H9 (cell line): Measurements from ENCODE around the gene ZNF142. TPM values are rescaled to one million over a fixed set of nuclear protein-coding genes. Genes with fewer than 3 reads are reported as not detected.

ENCODE experiments used
- DNase-seq: peaks from one replicate; pipeline ENCODE4 v3.0.0-alpha.2; 2017
- H2AFZ ChIP-seq: one replicate; pipeline ENCODE4 v1.6.1; 2013; ENCODE audit warnings: mild to moderate bottlenecking, low read length, control low read depth, moderate library complexity
- H2AK5ac ChIP-seq: 2 replicates; pipeline ENCODE4 v1.6.1; 2013; ENCODE audit warnings: low read length, control low read depth, mixed read lengths; ENCODE audit not compliant: insufficient read length
- H2BK120ac ChIP-seq: one replicate; pipeline ENCODE4 v1.6.1; 2013; ENCODE audit warnings: low read depth, mild to moderate bottlenecking, low read length, control low read depth, inconsistent platforms; ENCODE audit not compliant: poor library complexity, severe bottlenecking
- H2BK12ac ChIP-seq: 2 replicates; pipeline ENCODE4 v1.6.1; 2013; ENCODE audit warnings: low read length, control low read depth, mixed read lengths, low read depth; ENCODE audit not compliant: insufficient read length
- H2BK15ac ChIP-seq: 2 replicates; pipeline ENCODE4 v1.6.1; 2013; ENCODE audit warnings: low read depth, low read length, control low read depth
- H2BK20ac ChIP-seq: one replicate; pipeline ENCODE4 v1.6.1; 2013; ENCODE audit warnings: low read depth, mild to moderate bottlenecking, low read length, control low read depth, inconsistent platforms; ENCODE audit not compliant: poor library complexity, severe bottlenecking
- H2BK5ac ChIP-seq: 2 replicates; pipeline ENCODE4 v1.6.1; 2013; ENCODE audit warnings: low read length, control low read depth, mixed read lengths; ENCODE audit not compliant: insufficient read length
- H3K14ac ChIP-seq: 2 replicates; pipeline ENCODE4 v1.6.1; 2013; ENCODE audit warnings: low read length, control low read depth; ENCODE audit not compliant: insufficient read depth
- H3K18ac ChIP-seq: 2 replicates; pipeline ENCODE4 v1.6.1; 2013; ENCODE audit warnings: low read depth, mild to moderate bottlenecking, mixed read lengths, low read length, control low read depth; ENCODE audit not compliant: insufficient read length
- H3K23ac ChIP-seq: 2 replicates; pipeline ENCODE4 v1.6.1; 2013; ENCODE audit warnings: low read length, control low read depth, mixed read lengths, low read depth; ENCODE audit not compliant: insufficient read length
- H3K23me2 ChIP-seq: 2 replicates; pipeline ENCODE4 v1.6.1; 2013; ENCODE audit warnings: low read depth, mild to moderate bottlenecking, mixed read lengths, low read length, control low read depth; ENCODE audit not compliant: insufficient read length, poor library complexity, severe bottlenecking
- H3K27ac ChIP-seq: 2 replicates; pipeline ENCODE4 v1.5.1; 2013; ENCODE audit warnings: low read length, control low read depth, mixed read lengths, low read depth; ENCODE audit not compliant: insufficient read length
- H3K27me3 ChIP-seq: 2 replicates; pipeline ENCODE4 v1.6.1; 2013; ENCODE audit warnings: low read length, control low read depth, inconsistent platforms; ENCODE audit not compliant: insufficient read depth
- H3K4ac ChIP-seq: 2 replicates; pipeline ENCODE4 v1.6.1; 2013; ENCODE audit warnings: low read depth, mild to moderate bottlenecking, control low read depth, inconsistent platforms, low read length, moderate library complexity
- H3K4me1 ChIP-seq: 2 replicates; pipeline ENCODE4 v1.6.1; 2013; ENCODE audit warnings: low read length, control low read depth, inconsistent platforms; ENCODE audit not compliant: insufficient read depth
- H3K4me2 ChIP-seq: 2 replicates; pipeline ENCODE4 v1.6.1; 2013; ENCODE audit warnings: low read length, control low read depth, mixed read lengths; ENCODE audit not compliant: insufficient read length, insufficient read depth
- H3K56ac ChIP-seq: 2 replicates; pipeline ENCODE4 v1.6.1; 2013; ENCODE audit warnings: low read depth, mild to moderate bottlenecking, mixed read lengths, low read length, control low read depth; ENCODE audit not compliant: insufficient read length
- H3K79me1 ChIP-seq: 2 replicates; pipeline ENCODE4 v1.6.1; 2013; ENCODE audit warnings: low read depth, mild to moderate bottlenecking, moderate library complexity, low read length, control low read depth, inconsistent platforms; ENCODE audit not compliant: insufficient read depth, poor library complexity, severe bottlenecking
- H3K79me2 ChIP-seq: 2 replicates; pipeline ENCODE4 v1.6.1; 2013; ENCODE audit warnings: low read length, control low read depth, inconsistent platforms; ENCODE audit not compliant: insufficient read depth
- H3K9ac ChIP-seq: 2 replicates; pipeline ENCODE4 v1.6.1; 2013; ENCODE audit warnings: low read length, control low read depth, mixed read lengths; ENCODE audit not compliant: insufficient read length; ENCODE audit errors: extremely low read depth
- H3K9me3 ChIP-seq: one replicate; pipeline ENCODE4 v1.6.1; 2013; ENCODE audit warnings: low read depth, low read length, inconsistent platforms; ENCODE audit not compliant: control insufficient read depth
- H3T11ph ChIP-seq: one replicate; pipeline ENCODE4 v1.6.1; 2013; ENCODE audit warnings: mild to moderate bottlenecking, low read length, control low read depth, inconsistent platforms
- H4K20me1 ChIP-seq: one replicate; pipeline ENCODE4 v1.6.1; 2013; ENCODE audit not compliant: control insufficient read depth, insufficient read length, insufficient read depth
- H4K5ac ChIP-seq: 2 replicates; pipeline ENCODE4 v1.6.1; 2013; ENCODE audit warnings: low read depth, mild to moderate bottlenecking, mixed read lengths, low read length, control low read depth; ENCODE audit not compliant: insufficient read length
- H4K8ac ChIP-seq: replicated peaks from 2 replicates; pipeline ENCODE4 v1.6.1; 2013; ENCODE audit warnings: low read length, control low read depth, mixed read lengths, low read depth; ENCODE audit not compliant: insufficient read length
- H4K91ac ChIP-seq: 2 replicates; pipeline ENCODE4 v1.6.1; 2013; ENCODE audit warnings: low read depth, mild to moderate bottlenecking, moderate library complexity, mixed read lengths, low read length, control low read depth; ENCODE audit not compliant: insufficient read length
- H3K27ac Mint-ChIP-seq, 3 experiments: 2 replicates in 2 of 3; 3 replicates in 1 of 3; pipeline ENCODE4 v1.8.0; 2020 to 2021; ENCODE audit warnings: mixed read lengths in 3 of 3, mild to moderate bottlenecking in 1 of 3, moderate library complexity in 1 of 3
- H3K27me3 Mint-ChIP-seq: 2 replicates; pipeline ENCODE4 v1.8.0; 2021; ENCODE audit warnings: low read depth, mild to moderate bottlenecking, moderate library complexity, mixed read lengths
- H3K36me3 Mint-ChIP-seq, 3 experiments: 2 replicates in 2 of 3; 3 replicates in 1 of 3; pipeline ENCODE4 v1.8.0; 2020 to 2021; ENCODE audit warnings: low read depth in 3 of 3, mixed read lengths in 3 of 3; ENCODE audit not compliant: insufficient read depth in 1 of 3
- H3K4me1 Mint-ChIP-seq, 2 experiments: 2 replicates each; pipeline ENCODE4 v1.8.0; 2020; ENCODE audit warnings: mixed read lengths in 2 of 2
- H3K4me3 Mint-ChIP-seq, 2 experiments: 2 replicates in 1 of 2; 3 replicates in 1 of 2; pipeline ENCODE4 v1.8.0; 2020 to 2021; ENCODE audit warnings: mild to moderate bottlenecking in 2 of 2, mixed read lengths in 2 of 2, moderate library complexity in 1 of 2
- H3K9me3 Mint-ChIP-seq, 2 experiments: 2 replicates in 1 of 2; 3 replicates in 1 of 2; pipeline ENCODE4 v1.8.0; 2020; ENCODE audit warnings: mild to moderate bottlenecking in 2 of 2, mixed read lengths in 2 of 2, moderate library complexity in 1 of 2
- WGBS: extraction: QIAGEN DNeasy Blood & Tissue Kit; methylation state at CpG from one replicate; pipeline ENCODE4 v1.1.7; 2013; ENCODE audit warnings: missing lambda C conversion rate, low lambda C conversion rate, mixed read lengths; ENCODE audit not compliant: insufficient read length; ENCODE audit errors: extremely low coverage; 5-methylcytosine and 5-hydroxymethylcytosine counted together
- total RNA-seq: library from RNA; stranded (reverse); gene quantifications from 2 replicates; pipeline ENCODE4 v1.2.1, GENCODE V29; 2021
- TF ChIP-seq, protein P1 (sequence below): fragments of 200-600 bp; sonication (generic); conservative IDR thresholded peaks from 3 replicates; pipeline ENCODE4 v1.8.0; 2021; ENCODE audit warnings: antibody characterized with exemption, mild to moderate bottlenecking

The ZNF142 gene
- total RNA-seq, 1 experiment from 2014 or later: 43.4 TPM

DNA sequence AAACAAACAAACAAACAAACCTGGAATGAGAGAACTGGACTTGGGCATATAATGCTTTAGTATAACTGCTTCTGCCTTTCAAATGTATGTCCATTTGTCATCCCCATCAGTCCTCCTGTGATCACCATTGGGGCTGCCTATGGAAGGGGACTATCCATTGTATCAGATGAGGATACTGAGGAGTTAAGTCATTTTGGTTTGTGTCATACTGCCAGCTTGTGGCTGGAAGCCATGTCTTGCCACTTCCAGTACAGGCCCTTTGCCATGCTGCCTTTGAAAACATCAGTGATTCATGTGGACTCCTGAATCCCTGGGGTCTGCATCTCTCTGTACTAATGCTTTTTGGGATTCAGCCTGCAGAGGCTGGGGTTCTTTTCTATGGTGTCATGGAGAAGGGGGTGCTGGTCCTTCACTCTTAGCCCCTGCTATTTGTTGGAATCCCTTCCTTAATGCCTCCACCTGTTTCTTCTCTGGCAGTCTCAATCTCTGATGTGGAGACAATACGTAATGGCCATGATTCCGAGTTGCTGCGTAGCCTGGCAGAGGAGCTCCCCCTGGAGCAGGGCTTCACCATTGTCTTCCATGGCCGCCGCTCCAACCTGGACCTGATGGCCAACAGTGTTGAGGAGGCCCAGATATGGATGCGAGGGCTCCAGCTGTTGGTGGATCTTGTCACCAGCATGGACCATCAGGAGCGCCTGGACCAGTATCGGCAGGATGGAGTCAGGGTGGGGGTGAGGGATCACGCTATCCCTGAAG lies 41.1 kb downstream of the ZNF142 start:
- H3K27ac Mint-ChIP-seq: peak overlapping the region in 1 of 3 experiments; percentile 44; a peak in 2 of 7 replicates
- no peak for DNase-seq
- H3K9me3 ChIP-seq: no peaks in the 10 kb centered on the region

More for the DNA sequence above, 41.1 kb downstream of the ZNF142 start:
- Mint-ChIP-seq H3K9me3 (no peaks in the 10 kb centered on the region), H3K36me3 (no peaks in the 10 kb centered on the region; a peak in 1 of 7 replicates), H3K27me3 (no peaks in the 10 kb centered on the region; the same call in 1 of the 2 replicates), H3K4me1 (no peaks in the 10 kb centered on the region), H3K4me3 (no peak overlapping the region)
- H2AFZ ChIP-seq: no peak overlapping the region
- no peak overlapping the region for H3K27ac ChIP-seq
- no peaks in the 10 kb centered on the region for H3K23me2 ChIP-seq
- no peaks in the 10 kb centered on the region for H3K27me3 ChIP-seq
- H4K5ac ChIP-seq: no peak overlapping the region
- no CpG with 5 or more reads among the region's 9 CpGs for WGBS
- H4K20me1 ChIP-seq: no peaks in the 10 kb centered on the region
- H3K4me1 ChIP-seq: no peaks in the 10 kb centered on the region
- H4K91ac ChIP-seq: no peak overlapping the region
- no peak overlapping the region for H4K8ac ChIP-seq
- H2BK120ac ChIP-seq: no peak overlapping the region
- H3K4ac ChIP-seq: no peak overlapping the region
- H2BK20ac ChIP-seq: no peak overlapping the region
- H3K56ac ChIP-seq: no peak overlapping the region
- H2AK5ac ChIP-seq: no peak overlapping the region
- H3K79me2 ChIP-seq: no peaks in the 10 kb centered on the region
- H2BK12ac ChIP-seq: no peak overlapping the region
- H2BK5ac ChIP-seq: no peak overlapping the region
- no peak overlapping the region for H3K18ac ChIP-seq
- TF ChIP-seq, protein P1, sequence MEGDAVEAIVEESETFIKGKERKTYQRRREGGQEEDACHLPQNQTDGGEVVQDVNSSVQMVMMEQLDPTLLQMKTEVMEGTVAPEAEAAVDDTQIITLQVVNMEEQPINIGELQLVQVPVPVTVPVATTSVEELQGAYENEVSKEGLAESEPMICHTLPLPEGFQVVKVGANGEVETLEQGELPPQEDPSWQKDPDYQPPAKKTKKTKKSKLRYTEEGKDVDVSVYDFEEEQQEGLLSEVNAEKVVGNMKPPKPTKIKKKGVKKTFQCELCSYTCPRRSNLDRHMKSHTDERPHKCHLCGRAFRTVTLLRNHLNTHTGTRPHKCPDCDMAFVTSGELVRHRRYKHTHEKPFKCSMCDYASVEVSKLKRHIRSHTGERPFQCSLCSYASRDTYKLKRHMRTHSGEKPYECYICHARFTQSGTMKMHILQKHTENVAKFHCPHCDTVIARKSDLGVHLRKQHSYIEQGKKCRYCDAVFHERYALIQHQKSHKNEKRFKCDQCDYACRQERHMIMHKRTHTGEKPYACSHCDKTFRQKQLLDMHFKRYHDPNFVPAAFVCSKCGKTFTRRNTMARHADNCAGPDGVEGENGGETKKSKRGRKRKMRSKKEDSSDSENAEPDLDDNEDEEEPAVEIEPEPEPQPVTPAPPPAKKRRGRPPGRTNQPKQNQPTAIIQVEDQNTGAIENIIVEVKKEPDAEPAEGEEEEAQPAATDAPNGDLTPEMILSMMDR: peak; percentile 26; the same call in 1 of the 3 replicates
- no peak overlapping the region for H3K14ac ChIP-seq
- no peak overlapping the region for H3K23ac ChIP-seq
- H2BK15ac ChIP-seq: no peak overlapping the region
- H3T11ph ChIP-seq: no peak overlapping the region
- no peaks in the 10 kb centered on the region for H3K79me1 ChIP-seq
- no peak overlapping the region for H3K9ac ChIP-seq
- no peak overlapping the region for H3K4me2 ChIP-seq
